K562 (cell line): ENCODE results near the gene ANKRD13A. TPM values are rescaled to one million over a fixed set of nuclear protein-coding genes. Genes with fewer than 3 reads are reported as not detected.

ENCODE experiments used
- BRD9 ChIP-seq: fragments of 450-650 bp; IDR thresholded peaks from 2 replicates; pipeline ENCODE4 v1.6.1; 2018; ENCODE audit warnings: low read depth; ENCODE audit not compliant: partially characterized antibody
- LCOR ChIP-seq: sonication (generic); formaldehyde crosslinking; IDR thresholded peaks from 2 replicates; pipeline ENCODE4 v1.8.0; 2022; ENCODE audit warnings: mild to moderate bottlenecking, missing genetic modification reagents
- NELFE ChIP-seq: IDR thresholded peaks from 2 replicates; pipeline ENCODE4 v1.6.1; 2011; ENCODE audit warnings: mild to moderate bottlenecking; ENCODE audit not compliant: insufficient read depth, insufficient read length
- RBM14 ChIP-seq: fragments of 200-400 bp; formaldehyde crosslinking; IDR thresholded peaks from 2 replicates; pipeline ENCODE4 v1.6.1; 2018; ENCODE audit warnings: low read depth, mild to moderate bottlenecking, low read length, moderate library complexity, borderline replicate concordance; ENCODE audit not compliant: insufficient read depth
- TGIF2 ChIP-seq: sonication (generic); formaldehyde crosslinking; IDR thresholded peaks from 2 replicates; pipeline ENCODE4 v1.8.1; 2022; ENCODE audit warnings: mild to moderate bottlenecking, missing genetic modification reagents, moderate library complexity
- TRIM24 ChIP-seq, 2 experiments: fragments of 450-650 bp; IDR thresholded peaks; 2 replicates each; pipeline ENCODE4 v1.6.1; 2016
- ZNF184 ChIP-seq: sonication (generic); formaldehyde crosslinking; IDR thresholded peaks from 2 replicates; pipeline ENCODE4 v1.5.0; 2020; ENCODE audit warnings: missing genetic modification reagents
- ZNF232 ChIP-seq: sonication (generic); formaldehyde crosslinking; IDR thresholded peaks from 2 replicates; pipeline ENCODE4 v1.8.0; 2022; ENCODE audit warnings: mild to moderate bottlenecking, missing genetic modification reagents
- ZNF24 ChIP-seq: fragments of 450-650 bp; IDR thresholded peaks from 2 replicates; pipeline ENCODE4 v1.6.1; 2016
- ZNF644 ChIP-seq: fragments of 200-800 bp; sonication (Bioruptor generic); IDR thresholded peaks from 2 replicates; pipeline ENCODE4 v1.6.1; 2016; ENCODE audit warnings: low read depth, missing genetic modification characterization, missing compliant biosample characterization
- polyA plus RNA-seq, 8 experiments: library from polyadenylated mRNA; depleted of rRNA in 4 of 8; stranded (reverse) in 5 of 8; unstranded in 3 of 8; fragments of >200 nt; fragmentation: Nextera tagmentation in 2 of 8; fragmentation: Illumina TruSeq in 1 of 8; extraction: Ambion mirVana in 2 of 8; extraction: Trizol in 1 of 8; gene quantifications; 2 replicates each; pipeline versions ENCODE4 v1.2.1 to v1.2.3, GENCODE V29; 2011 to 2014; ENCODE audit warnings: inconsistent platforms in 1 of 8, missing spikeins in 1 of 8
- total RNA-seq, 7 experiments: library from RNA; depleted of rRNA in 6 of 7; stranded (reverse); fragments of >200 nt in 6 of 7; fragmentation: Illumina TruSeq in 2 of 7; extraction: Trizol in 2 of 7; gene quantifications; 2 replicates each; pipeline versions ENCODE4 v1.2.1 to v1.2.3, GENCODE V29; 2011 to 2021; ENCODE audit warnings: low replicate concordance in 1 of 7
- TF ChIP-seq, protein P1 (sequence below), 2 experiments: fragments of 200-800 bp in 1 of 2; sonication (Bioruptor generic) in 1 of 2; sonication (generic) in 1 of 2; formaldehyde crosslinking in 1 of 2; IDR thresholded peaks in 1 of 2; conservative IDR thresholded peaks in 1 of 2; 2 replicates each; pipeline versions ENCODE4 v1.5.0 to v1.6.1; 2016 to 2020; ENCODE audit warnings: missing compliant biosample characterization in 1 of 2, missing genetic modification characterization in 1 of 2, missing genetic modification reagents in 1 of 2
- TF ChIP-seq, protein P2 (sequence below), 2 experiments: fragments of 250-450 bp in 1 of 2; fragments of 450-650 bp in 1 of 2; sonication (Bioruptor Pico) in 1 of 2; IDR thresholded peaks; 2 replicates each; pipeline versions ENCODE4 v1.6.1 to v1.8.0; 2016 to 2021; ENCODE audit warnings: mild to moderate bottlenecking in 2 of 2, moderate library complexity in 2 of 2, missing compliant biosample characterization in 1 of 2, missing genetic modification characterization in 1 of 2
- TF ChIP-seq, protein P3 (sequence below): IDR thresholded peaks from 3 replicates; pipeline ENCODE4 v1.6.1; 2011; ENCODE audit warnings: borderline replicate concordance, mild to moderate bottlenecking, moderate library complexity; ENCODE audit not compliant: insufficient read length; ENCODE audit errors: extremely low read depth
- TF ChIP-seq, protein P4 (sequence below): fragments of 450-650 bp; IDR thresholded peaks from 2 replicates; pipeline ENCODE4 v1.7.0; 2016; ENCODE audit warnings: borderline replicate concordance
- TF ChIP-seq, protein P5 (sequence below): sonication (generic); formaldehyde crosslinking; IDR thresholded peaks from 2 replicates; pipeline ENCODE4 v1.8.1; 2023; ENCODE audit warnings: mild to moderate bottlenecking, missing genetic modification reagents
- TF ChIP-seq, protein P6 (sequence below): fragments of 250-450 bp; sonication (Bioruptor Pico); IDR thresholded peaks from 2 replicates; pipeline ENCODE4 v1.4.0; 2020

Gene ANKRD13A
- total and polyA plus RNA-seq, 9 of the 15 experiments (the other 6 are each of a cell fraction or from before 2014, with no cell fraction given), result 5.0 to 55.0 (median 41.5) TPM

DNA sequence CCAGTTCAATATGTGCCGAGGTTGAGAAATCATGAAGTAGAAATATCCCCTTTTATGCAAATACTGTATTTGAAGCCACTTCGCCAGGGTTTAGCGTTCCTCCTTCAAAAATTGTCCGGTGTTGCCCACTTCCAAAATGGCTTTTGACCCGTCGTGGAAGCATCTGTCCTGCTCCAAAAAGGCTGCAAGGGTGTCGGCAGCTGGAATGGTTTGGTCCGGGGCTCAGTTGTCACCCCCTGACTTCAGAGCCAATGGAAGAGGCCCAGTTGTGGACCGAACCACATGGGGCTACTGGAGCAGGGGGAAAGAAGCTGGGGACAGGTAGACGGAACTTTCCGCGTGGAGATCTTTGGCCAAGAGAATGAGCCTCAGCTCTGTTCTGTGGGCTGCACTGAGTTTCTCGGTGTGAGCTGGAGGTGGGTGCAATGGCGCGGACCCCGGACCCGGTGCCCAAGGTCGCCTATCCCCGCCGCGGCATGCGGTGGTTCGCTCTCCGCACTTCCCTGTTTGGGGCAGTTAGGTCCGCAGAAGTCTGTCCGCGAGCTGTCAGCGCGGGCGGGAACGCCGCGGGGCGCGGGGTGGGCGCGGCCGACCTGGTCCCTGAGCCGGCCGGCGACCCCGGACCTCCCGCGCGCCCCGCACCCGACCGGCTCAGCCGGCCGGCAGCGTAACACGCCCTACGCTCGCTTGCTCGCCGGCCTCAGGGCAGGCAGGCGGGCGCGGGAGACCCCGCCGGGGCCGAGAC is at the start of gene ANKRD13A (continued):
- TF ChIP-seq BRD9 (no peak), TRIM24 (IDR thresholded peaks at IDR 0.05) (peak in 1 of 2 experiments; percentile 80; a peak in 2 of 4 replicates), ZNF644 (tag) (no peak), LCOR (CRISPR knock-in tag) (peak; percentile 89), RBM14 (no peak), ZNF24 (peak; percentile 79), ZNF232 (peak; percentile 62; the same call in 1 of the 2 replicates), ZNF184 (CRISPR knock-in tag) (no peak), NELFE (no peak), TGIF2 (CRISPR knock-in tag) (peak; percentile 72; the same call in 1 of the 2 replicates)
- TF ChIP-seq, protein P1, sequence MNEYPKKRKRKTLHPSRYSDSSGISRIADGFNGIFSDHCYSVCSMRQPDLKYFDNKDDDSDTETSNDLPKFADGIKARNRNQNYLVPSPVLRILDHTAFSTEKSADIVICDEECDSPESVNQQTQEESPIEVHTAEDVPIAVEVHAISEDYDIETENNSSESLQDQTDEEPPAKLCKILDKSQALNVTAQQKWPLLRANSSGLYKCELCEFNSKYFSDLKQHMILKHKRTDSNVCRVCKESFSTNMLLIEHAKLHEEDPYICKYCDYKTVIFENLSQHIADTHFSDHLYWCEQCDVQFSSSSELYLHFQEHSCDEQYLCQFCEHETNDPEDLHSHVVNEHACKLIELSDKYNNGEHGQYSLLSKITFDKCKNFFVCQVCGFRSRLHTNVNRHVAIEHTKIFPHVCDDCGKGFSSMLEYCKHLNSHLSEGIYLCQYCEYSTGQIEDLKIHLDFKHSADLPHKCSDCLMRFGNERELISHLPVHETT (CRISPR knock-in tag; conservative IDR thresholded peaks at IDR 0.05 in 1 of 2, IDR thresholded peaks at IDR 0.05 in 1 of 2), result peak in 1 of 2 experiments; percentile 81; a peak in 2 of 4 replicates
- TF ChIP-seq, protein P2, sequence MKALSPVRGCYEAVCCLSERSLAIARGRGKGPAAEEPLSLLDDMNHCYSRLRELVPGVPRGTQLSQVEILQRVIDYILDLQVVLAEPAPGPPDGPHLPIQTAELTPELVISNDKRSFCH (CRISPR knock-in tag; IDR thresholded peaks at IDR 0.05), result no peak
- TF ChIP-seq, protein P2 (tag; IDR thresholded peaks at IDR 0.05), result peak; percentile 72; the same call in 1 of the 2 replicates
- TF ChIP-seq, protein P3, sequence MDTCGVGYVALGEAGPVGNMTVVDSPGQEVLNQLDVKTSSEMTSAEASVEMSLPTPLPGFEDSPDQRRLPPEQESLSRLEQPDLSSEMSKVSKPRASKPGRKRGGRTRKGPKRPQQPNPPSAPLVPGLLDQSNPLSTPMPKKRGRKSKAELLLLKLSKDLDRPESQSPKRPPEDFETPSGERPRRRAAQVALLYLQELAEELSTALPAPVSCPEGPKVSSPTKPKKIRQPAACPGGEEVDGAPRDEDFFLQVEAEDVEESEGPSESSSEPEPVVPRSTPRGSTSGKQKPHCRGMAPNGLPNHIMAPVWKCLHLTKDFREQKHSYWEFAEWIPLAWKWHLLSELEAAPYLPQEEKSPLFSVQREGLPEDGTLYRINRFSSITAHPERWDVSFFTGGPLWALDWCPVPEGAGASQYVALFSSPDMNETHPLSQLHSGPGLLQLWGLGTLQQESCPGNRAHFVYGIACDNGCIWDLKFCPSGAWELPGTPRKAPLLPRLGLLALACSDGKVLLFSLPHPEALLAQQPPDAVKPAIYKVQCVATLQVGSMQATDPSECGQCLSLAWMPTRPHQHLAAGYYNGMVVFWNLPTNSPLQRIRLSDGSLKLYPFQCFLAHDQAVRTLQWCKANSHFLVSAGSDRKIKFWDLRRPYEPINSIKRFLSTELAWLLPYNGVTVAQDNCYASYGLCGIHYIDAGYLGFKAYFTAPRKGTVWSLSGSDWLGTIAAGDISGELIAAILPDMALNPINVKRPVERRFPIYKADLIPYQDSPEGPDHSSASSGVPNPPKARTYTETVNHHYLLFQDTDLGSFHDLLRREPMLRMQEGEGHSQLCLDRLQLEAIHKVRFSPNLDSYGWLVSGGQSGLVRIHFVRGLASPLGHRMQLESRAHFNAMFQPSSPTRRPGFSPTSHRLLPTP, result no peak
- TF ChIP-seq, protein P4, sequence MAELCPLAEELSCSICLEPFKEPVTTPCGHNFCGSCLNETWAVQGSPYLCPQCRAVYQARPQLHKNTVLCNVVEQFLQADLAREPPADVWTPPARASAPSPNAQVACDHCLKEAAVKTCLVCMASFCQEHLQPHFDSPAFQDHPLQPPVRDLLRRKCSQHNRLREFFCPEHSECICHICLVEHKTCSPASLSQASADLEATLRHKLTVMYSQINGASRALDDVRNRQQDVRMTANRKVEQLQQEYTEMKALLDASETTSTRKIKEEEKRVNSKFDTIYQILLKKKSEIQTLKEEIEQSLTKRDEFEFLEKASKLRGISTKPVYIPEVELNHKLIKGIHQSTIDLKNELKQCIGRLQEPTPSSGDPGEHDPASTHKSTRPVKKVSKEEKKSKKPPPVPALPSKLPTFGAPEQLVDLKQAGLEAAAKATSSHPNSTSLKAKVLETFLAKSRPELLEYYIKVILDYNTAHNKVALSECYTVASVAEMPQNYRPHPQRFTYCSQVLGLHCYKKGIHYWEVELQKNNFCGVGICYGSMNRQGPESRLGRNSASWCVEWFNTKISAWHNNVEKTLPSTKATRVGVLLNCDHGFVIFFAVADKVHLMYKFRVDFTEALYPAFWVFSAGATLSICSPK, result no peak
- TF ChIP-seq, protein P5, sequence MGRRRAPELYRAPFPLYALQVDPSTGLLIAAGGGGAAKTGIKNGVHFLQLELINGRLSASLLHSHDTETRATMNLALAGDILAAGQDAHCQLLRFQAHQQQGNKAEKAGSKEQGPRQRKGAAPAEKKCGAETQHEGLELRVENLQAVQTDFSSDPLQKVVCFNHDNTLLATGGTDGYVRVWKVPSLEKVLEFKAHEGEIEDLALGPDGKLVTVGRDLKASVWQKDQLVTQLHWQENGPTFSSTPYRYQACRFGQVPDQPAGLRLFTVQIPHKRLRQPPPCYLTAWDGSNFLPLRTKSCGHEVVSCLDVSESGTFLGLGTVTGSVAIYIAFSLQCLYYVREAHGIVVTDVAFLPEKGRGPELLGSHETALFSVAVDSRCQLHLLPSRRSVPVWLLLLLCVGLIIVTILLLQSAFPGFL (CRISPR knock-in tag), result no peak
- TF ChIP-seq, protein P6, sequence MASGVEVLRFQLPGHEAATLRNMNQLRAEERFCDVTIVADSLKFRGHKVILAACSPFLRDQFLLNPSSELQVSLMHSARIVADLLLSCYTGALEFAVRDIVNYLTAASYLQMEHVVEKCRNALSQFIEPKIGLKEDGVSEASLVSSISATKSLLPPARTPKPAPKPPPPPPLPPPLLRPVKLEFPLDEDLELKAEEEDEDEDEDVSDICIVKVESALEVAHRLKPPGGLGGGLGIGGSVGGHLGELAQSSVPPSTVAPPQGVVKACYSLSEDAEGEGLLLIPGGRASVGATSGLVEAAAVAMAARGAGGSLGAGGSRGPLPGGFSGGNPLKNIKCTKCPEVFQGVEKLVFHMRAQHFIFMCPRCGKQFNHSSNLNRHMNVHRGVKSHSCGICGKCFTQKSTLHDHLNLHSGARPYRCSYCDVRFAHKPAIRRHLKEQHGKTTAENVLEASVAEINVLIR, result no peak
